GM06990 (cell line): ENCODE data around the gene NMNAT3.

Source experiments
- DNase-seq: peaks from one replicate; pipeline ENCODE4 v3.0.0-alpha.2; 2011; ENCODE audit not compliant: insufficient read length; ENCODE audit errors: extremely low read depth
- H3K27me3 ChIP-seq: replicated peaks from 2 replicates; pipeline ENCODE4 v1.6.0; 2011; ENCODE audit warnings: low read length; ENCODE audit not compliant: control insufficient read depth, insufficient read depth
- H3K36me3 ChIP-seq: 2 replicates; pipeline ENCODE4 v1.5.1; 2011; ENCODE audit warnings: low read length; ENCODE audit not compliant: control insufficient read depth, insufficient read depth
- H3K4me3 ChIP-seq: replicated peaks from 2 replicates; pipeline ENCODE4 v1.5.1; 2011; ENCODE audit warnings: low read depth, mild to moderate bottlenecking, control low read depth, low read length
- CTCF ChIP-seq: IDR thresholded peaks from 2 replicates; pipeline ENCODE4 v1.5.1; 2011; ENCODE audit warnings: low read length, control low read depth, mild to moderate bottlenecking, inconsistent platforms; ENCODE audit not compliant: insufficient read depth, poor library complexity, severe bottlenecking

NMNAT3 gene

GRCh38 chr3:139695007-139695406, 17.2 kb upstream of the NMNAT3 start:
- DNase-seq = no peak
- no peaks in the 10 kb centered on the region for H3K36me3 ChIP-seq
- no peak overlapping the region for H3K4me3 ChIP-seq
- no peaks in the 10 kb centered on the region for H3K27me3 ChIP-seq
- TF ChIP-seq CTCF = no peak

GRCh38 chr3:139694542-139694941, 16.8 kb upstream of the NMNAT3 start:
- Histone ChIP-seq H3K27me3 (no peaks in the 10 kb centered on the region), H3K4me3 (no peak overlapping the region), H3K36me3 (no peaks in the 10 kb centered on the region)
- no peak for TF ChIP-seq CTCF
- no peak for DNase-seq

GRCh38 chr3:139691619-139692018, 13.8 kb upstream of the NMNAT3 start:
- TF ChIP-seq CTCF = no peak
- no peaks in the 10 kb centered on the region; the same call in 1 of the 2 replicates for H3K27me3 ChIP-seq
- no peak overlapping the region for H3K4me3 ChIP-seq
- no peaks in the 10 kb centered on the region for H3K36me3 ChIP-seq
- no peak for DNase-seq

GRCh38 chr3:139689708-139690228, 12.0 kb upstream of the NMNAT3 start:
- no peaks in the 10 kb centered on the region; the same call in 1 of the 2 replicates for H3K27me3 ChIP-seq
- no peaks in the 10 kb centered on the region for H3K36me3 ChIP-seq
- no peak overlapping the region for H3K4me3 ChIP-seq
- no peak for TF ChIP-seq CTCF
- DNase-seq = no peak

- Histone ChIP-seq H3K4me3 (no peak overlapping the region), H3K27me3 (no peaks in the 10 kb centered on the region; the same call in 1 of the 2 replicates), H3K36me3 (no peaks in the 10 kb centered on the region)
- TF ChIP-seq CTCF = no peak
- no peak for DNase-seq
Measured at GRCh38 chr3:139689122-139689521, 11.3 kb upstream of the NMNAT3 start.

- no peaks in the 10 kb centered on the region; the same call in 1 of the 2 replicates for H3K27me3 ChIP-seq
- TF ChIP-seq CTCF = no peak
- DNase-seq = no peak
- no peak overlapping the region for H3K4me3 ChIP-seq
- H3K36me3 ChIP-seq = no peaks in the 10 kb centered on the region
Measured at GRCh38 chr3:139687431-139687830, 9.7 kb upstream of the NMNAT3 start.
